SK-N-MC (cell line): ENCODE measurements around the gene TNF.

Experiments
- FOXP2 ChIP-seq: optimal IDR thresholded peaks from 2 replicates; pipeline ENCODE3; 2011; ENCODE audit warnings: mild to moderate bottlenecking, moderate library complexity; ENCODE audit not compliant: insufficient read depth; ENCODE audit errors: extremely low read length, control extremely low read depth
- POLR2AphosphoS5 ChIP-seq: IDR thresholded peaks from 2 replicates; pipeline ENCODE4 v1.6.1; 2012; ENCODE audit warnings: mild to moderate bottlenecking, low read depth, low read length, borderline replicate concordance

DNA sequence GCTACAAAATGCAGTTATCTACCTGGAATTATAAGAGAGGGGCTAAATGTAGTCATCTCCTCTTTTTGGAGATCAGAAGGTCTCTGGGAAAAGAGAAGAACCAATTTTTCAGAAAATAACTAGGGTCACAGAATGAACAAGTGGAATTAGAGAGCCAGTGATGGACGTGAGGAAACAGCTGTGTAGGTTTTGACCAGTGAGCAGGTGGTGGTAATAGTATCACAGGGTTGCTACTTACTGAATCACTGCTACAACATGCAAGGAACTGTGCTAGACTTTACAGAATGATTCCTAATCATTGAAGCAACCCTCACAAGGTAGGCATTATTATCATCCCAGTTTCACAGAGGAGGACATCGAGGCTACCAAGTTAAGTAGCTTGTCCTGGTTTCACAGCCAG is 30.7 kb upstream of the TNF start:
- TF ChIP-seq POLR2AphosphoS5 (no peak), FOXP2 (no peak)
